DOHH2 (cell line): Measurements from ENCODE around the gene FOXK1.

Experiments
- H3F3A ChIP-seq: fragments of 200-600 bp; sonication (generic), shearing (Covaris generic); 2 replicates; pipeline ENCODE4 v1.6.0; 2016; ENCODE audit warnings: antibody characterized with exemption, mild to moderate bottlenecking; ENCODE audit not compliant: control insufficient read depth, insufficient read depth
- H3K27ac ChIP-seq: fragments of 200-600 bp; sonication (generic); 2 replicates; pipeline ENCODE4 v1.5.1; 2014; ENCODE audit warnings: low read depth, mild to moderate bottlenecking, low read length, moderate library complexity
- H3K27me3 ChIP-seq: fragments of 200-600 bp; sonication (generic); 2 replicates; pipeline ENCODE4 v1.6.1; 2014; ENCODE audit warnings: mild to moderate bottlenecking, low read length, mixed read lengths; ENCODE audit not compliant: control insufficient read depth
- H3K36me3 ChIP-seq: fragments of 200-600 bp; sonication (generic); 2 replicates; pipeline ENCODE4 v1.6.1; 2014; ENCODE audit warnings: mild to moderate bottlenecking, low read length, moderate library complexity, mixed read lengths; ENCODE audit not compliant: control insufficient read depth
- H3K4me1 ChIP-seq: fragments of 200-600 bp; sonication (generic); 2 replicates; pipeline ENCODE4 v1.6.1; 2014; ENCODE audit warnings: mild to moderate bottlenecking, low read length, mixed read lengths; ENCODE audit not compliant: control insufficient read depth
- H3K4me2 ChIP-seq: fragments of 200-600 bp; sonication (generic); 2 replicates; pipeline ENCODE4 v1.6.0; 2014; ENCODE audit warnings: mild to moderate bottlenecking, low read length, moderate library complexity
- H3K4me3 ChIP-seq: fragments of 200-600 bp; sonication (generic); 2 replicates; pipeline ENCODE4 v1.5.1; 2014; ENCODE audit warnings: mild to moderate bottlenecking, low read length, mixed read lengths
- H3K79me2 ChIP-seq: fragments of 200-600 bp; sonication (generic); 2 replicates; pipeline ENCODE4 v1.6.1; 2014; ENCODE audit warnings: mild to moderate bottlenecking, low read length, mixed read lengths; ENCODE audit not compliant: control insufficient read depth
- H3K9me2 ChIP-seq: fragments of 200-600 bp; sonication (generic); replicated peaks from 2 replicates; pipeline ENCODE4 v1.6.1; 2014; ENCODE audit warnings: mild to moderate bottlenecking, low read length, mixed read lengths; ENCODE audit not compliant: control insufficient read depth
- H3K9me3 ChIP-seq: fragments of 200-600 bp; sonication (generic); 2 replicates; pipeline ENCODE4 v1.6.1; 2014; ENCODE audit warnings: antibody characterized with exemption, low read length, mixed read lengths; ENCODE audit not compliant: control insufficient read depth, insufficient read depth
- H4K20me1 ChIP-seq: fragments of 200-600 bp; sonication (generic); 2 replicates; pipeline ENCODE4 v1.6.0; 2014; ENCODE audit warnings: low read depth, mild to moderate bottlenecking, antibody characterized with exemption, low read length, moderate library complexity; ENCODE audit not compliant: control insufficient read depth, insufficient read depth
- CTCF ChIP-seq: fragments of 200-600 bp; sonication (generic); IDR thresholded peaks from one replicate; pipeline ENCODE4 v1.5.1; 2014; ENCODE audit warnings: antibody characterized with exemption, mild to moderate bottlenecking, low read depth, low read length; ENCODE audit not compliant: poor library complexity, severe bottlenecking
- EZH2phosphoT487 ChIP-seq: fragments of 200-600 bp; sonication (generic); IDR thresholded peaks from 2 replicates; pipeline ENCODE4 v1.6.1; 2017; ENCODE audit warnings: borderline replicate concordance, mild to moderate bottlenecking, antibody characterized with exemption, low read length, moderate library complexity, mixed read lengths

Gene FOXK1

GRCh38 chr7:4730276-4730675 lies 48.2 kb downstream of the FOXK1 start:
- H3K4me3 ChIP-seq: no peak overlapping the region
- TF ChIP-seq EZH2phosphoT487: no peak
- TF ChIP-seq CTCF: no peak
- peaks cover 26% of the 10 kb centered on the region for H3K36me3 ChIP-seq
- no peaks in the 10 kb centered on the region for H3K9me3 ChIP-seq
- no peaks in the 10 kb centered on the region for H3K9me2 ChIP-seq
- no peaks in the 10 kb centered on the region for H3K27me3 ChIP-seq
- H3K79me2 ChIP-seq: peaks cover 89% of the 10 kb centered on the region
- peaks cover 16% of the 10 kb centered on the region for H3K4me1 ChIP-seq
- no peak overlapping the region for H3K4me2 ChIP-seq
- H3K27ac ChIP-seq: no peak overlapping the region
- peaks cover 33% of the 10 kb centered on the region; the same call in 1 of the 2 replicates for H4K20me1 ChIP-seq
- no peaks in the 10 kb centered on the region for H3F3A ChIP-seq

- Histone ChIP-seq H3K9me2 (no peaks in the 10 kb centered on the region), H3K79me2 (peaks cover 87% of the 10 kb centered on the region), H4K20me1 (peaks cover 26% of the 10 kb centered on the region; the same call in 1 of the 2 replicates)
These were observed 48.9 kb downstream of the FOXK1 start for GRCh38 chr7:4730971-4731370.

GRCh38 chr7:4731803-4732202 lies 49.7 kb downstream of the FOXK1 start:
- Histone ChIP-seq H3K27ac (no peak overlapping the region), H3K4me2 (no peak overlapping the region), H3K9me3 (no peaks in the 10 kb centered on the region), H3K9me2 (no peaks in the 10 kb centered on the region), H3K4me1 (peaks cover 9% of the 10 kb centered on the region), H3K36me3 (peaks cover 26% of the 10 kb centered on the region), H3K79me2 (peaks cover 83% of the 10 kb centered on the region), H3K27me3 (no peaks in the 10 kb centered on the region), H3F3A (no peaks in the 10 kb centered on the region), H4K20me1 (peaks cover 24% of the 10 kb centered on the region; the same call in 1 of the 2 replicates), H3K4me3 (no peak overlapping the region)
- TF ChIP-seq CTCF (no peak), EZH2phosphoT487 (no peak)

More at GRCh38 chr7:4730971-4731370, 48.9 kb downstream of the FOXK1 start:
- no peaks in the 10 kb centered on the region for H3F3A ChIP-seq
- H3K9me3 ChIP-seq: no peaks in the 10 kb centered on the region
- no peak overlapping the region for H3K27ac ChIP-seq
- no peak for TF ChIP-seq EZH2phosphoT487
- no peak for TF ChIP-seq CTCF
- peaks cover 26% of the 10 kb centered on the region for H3K36me3 ChIP-seq
- H3K4me3 ChIP-seq: no peak overlapping the region
- peaks cover 9% of the 10 kb centered on the region for H3K4me1 ChIP-seq
- H3K27me3 ChIP-seq: no peaks in the 10 kb centered on the region
- no peak overlapping the region for H3K4me2 ChIP-seq
